HG02884 (cell line): ENCODE results near the gene NAIP.
"Not testable (repeated sequence)": the region's sequence is repeated elsewhere in the genome, so short reads cannot be mapped to it uniquely, and the experiment has no call there.

Experiments used
- ATAC-seq: cut with Tn5 transposase; IDR thresholded peaks from one replicate; pipeline ENCODE4 v1.9.1; 2021; ENCODE audit warnings: mild to moderate bottlenecking, moderate library complexity; ENCODE audit not compliant: unreplicated experiment

Gene NAIP

GRCh38 chr5:70931709-70932368 is 93.3 kb downstream of the NAIP start:
- ATAC-seq = not testable (repeated sequence)

- ATAC-seq = not testable (repeated sequence)
Observed at GRCh38 chr5:70925211-70925562, 100.0 kb downstream of the NAIP start.
